Lung (tissue), 16 donors: ENCODE data around the gene ZNF236. TPM values are rescaled to one million over a fixed set of nuclear protein-coding genes. Genes with fewer than 3 reads are reported as not detected.
"Not testable (repeated sequence)": the region's sequence is repeated elsewhere in the genome, so short reads cannot be mapped to it uniquely, and the experiment has no call there.

Experiments used
- ATAC-seq: fragments of 200-7000 bp; cut with Tn5 transposase; one replicate; pipeline ENCODE4 v1.9.1; 2020; ENCODE audit warnings: moderate number of reproducible peaks; ENCODE audit not compliant: insufficient read depth, low FRiP score
- DNase-seq, 3 donors: peaks; one replicate each; pipeline ENCODE4 v3.0.0-alpha.2; 2013 to 2017
- H3K27ac ChIP-seq, 2 donors: one replicate each; pipeline ENCODE4 v1.5.1; 2013; ENCODE audit warnings: mild to moderate bottlenecking in 2 of 2, moderate library complexity in 2 of 2, control low read depth in 1 of 2, inconsistent platforms in 1 of 2, low read depth in 1 of 2, low read length in 1 of 2
- H3K27me3 ChIP-seq, 3 donors: one replicate each; pipeline ENCODE4 v1.5.1; 2013; ENCODE audit warnings: low read length in 2 of 3; ENCODE audit not compliant: control insufficient read depth in 3 of 3, insufficient read depth in 3 of 3
- H3K36me3 ChIP-seq, 4 donors: one replicate each; pipeline ENCODE4 v1.5.1; 2013; ENCODE audit warnings: low read length in 4 of 4, mild to moderate bottlenecking in 1 of 4, moderate library complexity in 1 of 4; ENCODE audit not compliant: control insufficient read depth in 4 of 4, insufficient read depth in 4 of 4
- H3K4me1 ChIP-seq, 5 donors: one replicate each; pipeline ENCODE4 v1.5.1; 2013; ENCODE audit warnings: low read length in 5 of 5, mild to moderate bottlenecking in 2 of 5, moderate library complexity in 1 of 5; ENCODE audit not compliant: control insufficient read depth in 5 of 5, insufficient read depth in 5 of 5
- H3K4me3 ChIP-seq: one replicate; pipeline ENCODE4 v1.5.1; 2013; ENCODE audit warnings: mild to moderate bottlenecking, control low read depth, moderate library complexity
- H3K9ac ChIP-seq, 2 donors: one replicate each; pipeline ENCODE4 v1.5.1; 2013; ENCODE audit warnings: low read length in 2 of 2, control low read depth in 1 of 2; ENCODE audit not compliant: insufficient read depth in 1 of 2
- H3K9me3 ChIP-seq, 4 donors: one replicate each; pipeline ENCODE4 v1.5.1; 2013; ENCODE audit warnings: low read length in 3 of 4, mild to moderate bottlenecking in 1 of 4, moderate library complexity in 1 of 4; ENCODE audit not compliant: control insufficient read depth in 4 of 4, insufficient read depth in 3 of 4
- CTCF ChIP-seq: IDR thresholded peaks from 2 replicates; pipeline ENCODE4 v1.5.1; 2012; ENCODE audit warnings: mild to moderate bottlenecking; ENCODE audit errors: control extremely low read depth, extremely low read depth
- WGBS, 2 donors: extraction: QIAGEN DNeasy Blood & Tissue Kit; methylation state at CpG; one replicate each; pipeline ENCODE4 v1.1.7; 2013; 5-methylcytosine and 5-hydroxymethylcytosine counted together
- long read RNA-seq, 5 donors: transcript quantifications; one replicate each; lab custom pipeline, GENCODE V29; 2026
- polyA plus RNA-seq, 2 donors: library from polyadenylated mRNA; stranded (reverse); fragments of 200-250 nt; gene quantifications; one replicate each; pipeline ENCODE4 v1.2.1, GENCODE V29; 2013
- total RNA-seq, 2 donors: library from RNA; depleted of rRNA in 1 of 2; stranded (reverse); fragments of >200 nt in 1 of 2; gene quantifications; one replicate each; pipeline ENCODE4 v1.2.1, GENCODE V29; 2014 to 2021
- donor health status: control.
- donor health status: control.
- donor health status: Bipolar disorder and iron deficiency.
- donor health status: healthy.
- donor health status: DM: yes; HTN: yes; CAD: no.

ZNF236 gene
- total RNA-seq: 10 to 100 TPM; 15.1 to 23.1 TPM
- 1 to 10 TPM; 2.4 to 2.5 TPM for polyA plus RNA-seq
- long read RNA-seq, donor 1, partial matches to known transcripts: 6 of 6 reads
- long read RNA-seq, donor 1, other reads (novel, unspliced or antisense): 0 of 6 reads
- long read RNA-seq, donor 2: 0 reads
- long read RNA-seq, donor 3: 0 reads
- long read RNA-seq, donor 4, partial matches to known transcripts: 0 of 1 reads
- long read RNA-seq, donor 4, other reads (novel, unspliced or antisense): 0 of 1 reads
- long read RNA-seq, donor 5: 0 reads

- peaks cover 4 to 25% (median 10%) of the 10 kb centered on the region in 5 donors for H3K4me1 ChIP-seq
- peak within 1 kb of the TSS; percentile 72 to 88 for H3K9ac ChIP-seq
- no peaks in the 10 kb centered on the region for H3K9me3 ChIP-seq
- H3K4me3 ChIP-seq: peak within 1 kb of the TSS; percentile 96
- peak; percentile 73 for ATAC-seq
- peak within 1 kb of the TSS; percentile 99 for H3K27ac ChIP-seq
- TF ChIP-seq CTCF: no peak
- peak; percentile 82 to 93 (median 82) for DNase-seq
- H3K27me3 ChIP-seq: no peaks in the 10 kb centered on the region
- H3K36me3 ChIP-seq: peaks cover 0 to 3% (median 0%) of the 10 kb centered on the region in 4 donors
- 1% methylated on average over 27 to 113 of the region's 113 CpGs for WGBS, 2 donors
These were observed at the start of gene ZNF236 for GRCh38 chr18:76822506-76823160. TSS of gene ZNF236 (plus strand) at chr18:76822557. CDS start at chr18:76822608, 51 bp downstream.

- Histone ChIP-seq H3K27ac (no peak overlapping the region), H3K36me3 (no peaks in the 10 kb centered on the region), H3K4me3 (no peak overlapping the region), H3K4me1 (no peaks in the 10 kb centered on the region), H3K9me3 (peaks cover 0 to 7% (median 0%) of the 10 kb centered on the region in 4 donors), H3K27me3 (no peaks in the 10 kb centered on the region), H3K9ac (no peak overlapping the region)
- 83 to 86% methylated on average over 8 of the region's 8 CpGs for WGBS, 2 donors
- no peak for TF ChIP-seq CTCF
- ATAC-seq (no peak), DNase-seq (no peak)
These were observed 49.7 kb upstream of the ZNF236 start for GRCh38 chr18:76772665-76773064.

GRCh38 chr18:76777036-76777435 lies 45.3 kb upstream of the ZNF236 start:
- H3K27ac ChIP-seq, H3K36me3 ChIP-seq, H3K9me3 ChIP-seq, H3K4me1 ChIP-seq, ATAC-seq, H3K27me3 ChIP-seq, H3K4me3 ChIP-seq, DNase-seq, H3K9ac ChIP-seq: not testable (repeated sequence)
- 95 to 96% methylated on average over 15 to 22 of the region's 22 CpGs for WGBS, 2 donors

- WGBS, 2 donors: 84 to 89% methylated on average over 29 of the region's 29 CpGs
- no peak for ATAC-seq
These were observed 38.4 kb upstream of the ZNF236 start for GRCh38 chr18:76783786-76784484.

More at GRCh38 chr18:76783786-76784484, 38.4 kb upstream of the ZNF236 start:
- Histone ChIP-seq H3K27ac (no peak overlapping the region), H3K4me1 (peaks cover 0 to 3% (median 0%) of the 10 kb centered on the region in 5 donors), H3K27me3 (peaks cover 2 to 4% (median 2%) of the 10 kb centered on the region in 3 donors), H3K4me3 (no peak overlapping the region), H3K9me3 (peaks cover 0 to 7% (median 0%) of the 10 kb centered on the region in 4 donors), H3K36me3 (no peaks in the 10 kb centered on the region), H3K9ac (no peak overlapping the region)
- no peak for TF ChIP-seq CTCF
- DNase-seq: no peak
